Stimulated activated CD4-positive, alpha-beta T cell treated with anti-CD3 and anti-CD28 coated beads, Interleukin-4, amount 100 ng/mL, for 4 hours (primary cell): ENCODE data around the gene SSBP2.

Source experiments
- DNase-seq, 2 experiments: peaks; one replicate each; pipeline ENCODE4 v3.0.0-alpha.2; 2020

The SSBP2 gene

DNA sequence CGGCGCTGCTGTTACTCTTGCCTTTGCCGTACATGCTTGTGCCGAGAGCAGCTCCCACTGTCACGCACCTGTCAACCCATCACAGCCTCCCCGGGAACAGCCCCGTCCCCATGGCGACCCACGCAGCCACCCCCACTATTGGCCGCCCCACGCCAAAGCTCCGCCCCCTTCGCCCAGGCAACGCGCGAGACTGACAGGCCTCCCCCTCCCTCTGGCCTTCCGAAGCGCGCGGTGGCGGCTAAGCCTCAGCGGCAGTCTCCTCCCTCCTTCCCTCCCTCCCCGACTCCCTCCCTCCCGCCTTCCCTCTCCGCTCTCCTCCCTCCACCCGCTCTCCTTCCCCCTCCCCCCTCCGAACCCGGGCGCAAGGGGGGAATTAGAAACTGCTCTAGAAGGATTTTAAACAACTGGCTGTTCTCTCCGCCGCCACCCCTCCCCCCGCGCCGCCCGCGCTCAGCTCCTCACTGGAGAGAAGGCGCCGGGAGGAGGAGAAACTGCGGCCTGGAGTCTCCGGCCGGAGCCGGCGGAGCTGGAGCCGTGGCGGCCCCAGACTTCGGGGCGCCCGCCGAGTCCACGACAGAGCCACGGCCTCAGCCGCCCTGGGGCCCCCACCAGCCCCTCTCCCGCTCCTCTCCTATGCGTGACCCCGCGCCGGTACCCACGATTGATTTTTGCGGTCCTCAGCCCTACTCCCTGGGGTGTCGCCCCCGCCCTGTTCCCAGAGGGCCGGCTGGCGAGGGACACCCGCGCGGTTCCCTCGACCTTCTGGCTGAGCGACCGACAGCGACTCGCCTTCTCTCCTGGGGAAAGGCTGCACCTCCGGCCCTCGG is at the start of gene SSBP2:
TSS of gene SSBP2 (minus strand) at position 89 of the 827 bp plus-strand sequence. CDS start at position 34, 55 bp downstream.
- DNase-seq = peak; percentile 98 to 99

DNA sequence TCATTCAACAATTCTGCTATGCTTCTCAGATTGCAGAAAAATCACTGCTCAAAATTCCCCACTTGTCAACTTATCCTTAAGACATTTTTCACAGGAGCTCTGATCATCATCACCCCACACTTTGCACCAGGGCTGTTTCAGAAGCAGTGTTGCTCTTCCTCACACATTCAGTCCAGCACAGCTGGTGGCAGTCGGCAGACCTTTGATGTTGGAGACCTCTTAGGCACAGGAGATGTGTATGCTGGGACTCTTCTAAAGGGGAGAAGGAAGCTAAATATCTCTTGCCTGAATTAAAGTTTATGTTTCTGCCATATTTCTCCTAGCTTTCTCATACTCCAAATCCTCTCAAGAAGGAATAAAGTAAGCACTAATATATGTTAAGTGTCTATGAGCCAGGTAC is 44.8 kb upstream of the SSBP2 start:
- no peak for DNase-seq

DNA sequence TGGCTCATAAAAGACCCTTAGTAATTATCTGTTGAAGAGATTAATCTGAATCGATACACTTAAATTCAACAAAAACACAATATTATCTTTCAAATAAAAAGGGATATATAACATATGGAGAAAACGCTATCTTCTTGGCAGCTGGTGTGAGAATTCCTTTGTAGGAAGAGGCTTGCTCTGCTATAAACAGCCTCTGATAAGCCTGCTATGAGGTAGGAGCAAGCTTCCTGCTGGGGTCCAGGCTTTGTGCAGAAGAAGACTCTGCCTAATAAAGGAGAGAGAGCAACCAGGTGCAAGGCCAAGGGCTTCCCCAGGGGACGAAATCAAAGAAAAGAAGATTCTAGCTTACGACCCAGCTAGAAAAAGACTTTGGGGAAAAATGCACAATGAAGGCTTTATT is 43.3 kb upstream of the SSBP2 start:
- no peak for DNase-seq

DNA sequence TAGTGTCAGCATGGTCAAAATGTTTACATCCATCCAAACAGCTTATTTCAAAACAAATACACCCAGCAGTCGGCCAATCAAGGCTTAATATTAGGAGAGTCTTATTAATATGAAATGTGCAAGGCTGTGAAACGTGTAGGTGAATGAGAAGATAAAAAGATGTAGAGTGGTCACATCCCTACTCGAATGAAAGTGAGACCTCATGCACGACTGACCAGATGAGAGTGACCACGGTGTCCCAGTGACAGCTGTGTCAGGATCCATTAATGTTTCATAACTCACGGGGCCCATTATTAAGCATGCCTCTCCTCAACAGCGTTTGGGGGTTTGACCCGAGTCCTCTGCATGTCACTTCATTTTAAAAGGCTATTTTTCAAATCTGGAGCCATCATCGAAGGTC is 39.4 kb upstream of the SSBP2 start:
- DNase-seq = no peak

DNA sequence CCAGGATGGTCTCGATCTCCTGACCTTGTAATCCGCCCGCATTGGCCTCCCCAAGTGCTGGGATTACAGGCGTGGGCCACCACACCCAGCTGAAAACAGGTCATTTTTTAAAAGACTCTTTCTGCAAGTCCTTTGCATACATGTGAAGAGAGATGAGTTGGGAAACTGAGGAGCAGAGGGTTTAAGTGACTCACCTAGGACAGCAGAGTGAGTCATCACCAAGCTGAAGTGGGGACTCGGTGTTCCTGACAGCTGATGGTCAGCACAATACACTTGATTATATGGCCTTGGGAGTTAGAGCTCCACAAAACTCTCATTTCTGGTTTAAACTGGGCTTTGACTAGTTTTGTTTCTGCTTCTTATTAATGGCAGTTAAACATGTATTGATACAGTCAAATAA is 38.1 kb upstream of the SSBP2 start:
- no peak for DNase-seq

DNA sequence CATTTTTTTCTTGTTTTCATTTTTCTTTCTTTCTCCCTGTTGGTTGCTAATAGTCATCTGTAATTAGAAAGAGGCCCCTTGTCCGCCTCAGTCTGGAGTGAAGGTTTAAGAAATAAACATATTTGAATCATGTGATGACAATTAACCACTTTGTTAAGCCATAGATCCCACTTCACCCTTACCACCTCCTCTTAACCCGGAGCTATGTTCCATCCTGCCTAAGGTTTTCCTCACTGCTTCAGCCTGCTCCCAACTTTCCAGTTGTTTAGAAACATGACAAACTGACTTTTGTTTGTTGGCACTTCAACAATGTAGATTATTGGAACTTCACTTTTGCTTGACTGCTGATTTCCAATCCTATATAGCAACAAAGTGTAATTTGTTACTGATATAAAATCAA is 37.4 kb upstream of the SSBP2 start:
- no peak for DNase-seq

DNA sequence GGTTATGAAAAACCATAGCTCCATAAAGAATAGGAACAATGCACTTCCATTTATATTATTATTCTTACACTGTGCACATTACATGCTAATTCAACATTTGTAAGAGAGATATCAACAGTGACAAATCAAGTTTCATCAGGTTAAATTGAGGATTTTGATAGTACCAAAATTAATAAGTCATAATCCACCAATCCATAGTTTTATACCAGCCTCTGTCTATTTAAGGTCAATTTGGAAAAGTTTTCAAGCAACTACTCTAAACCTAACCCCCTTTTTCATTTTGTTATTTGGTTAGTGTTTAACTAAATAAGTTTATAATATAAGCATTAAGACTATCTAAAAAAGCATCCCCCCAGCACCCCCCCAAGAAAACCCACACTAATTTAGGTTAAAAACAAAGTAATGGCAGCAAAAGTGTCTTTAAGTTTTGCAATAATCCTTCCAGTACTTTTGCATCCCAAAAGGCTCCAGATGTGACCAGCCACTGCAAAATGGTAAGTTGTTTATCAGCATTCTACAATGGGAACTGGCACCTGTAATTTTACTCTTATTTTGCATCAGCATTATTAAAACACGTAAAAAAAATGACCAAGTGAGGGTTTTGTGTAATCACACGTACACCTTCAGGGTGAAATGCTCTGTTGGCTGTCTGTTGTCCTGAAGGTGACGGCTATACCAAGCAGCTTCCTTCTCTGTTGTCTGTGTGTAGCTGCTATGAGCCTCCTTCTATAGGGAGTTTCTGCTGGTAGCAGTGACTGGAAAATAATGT is 36.8 kb upstream of the SSBP2 start:
- no peak for DNase-seq

DNA sequence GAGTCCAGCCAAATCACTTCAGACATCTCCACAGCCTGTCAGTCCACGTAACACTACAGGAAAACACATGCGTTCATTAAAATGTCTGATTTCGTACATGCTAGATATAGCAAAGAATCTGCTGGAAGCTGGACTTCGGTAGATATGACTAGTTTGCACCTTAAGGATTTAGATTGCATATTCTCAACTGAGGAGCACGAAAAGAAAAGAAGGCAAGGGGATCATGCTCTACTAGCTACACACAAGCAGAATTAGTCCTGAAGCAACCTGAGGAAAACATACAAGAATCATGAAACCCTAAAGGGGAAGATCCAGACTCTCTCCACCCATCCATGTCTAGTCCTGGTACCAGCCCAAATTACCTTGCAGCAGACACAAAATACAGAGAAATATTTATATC is 36.1 kb upstream of the SSBP2 start:
- DNase-seq = no peak

DNA sequence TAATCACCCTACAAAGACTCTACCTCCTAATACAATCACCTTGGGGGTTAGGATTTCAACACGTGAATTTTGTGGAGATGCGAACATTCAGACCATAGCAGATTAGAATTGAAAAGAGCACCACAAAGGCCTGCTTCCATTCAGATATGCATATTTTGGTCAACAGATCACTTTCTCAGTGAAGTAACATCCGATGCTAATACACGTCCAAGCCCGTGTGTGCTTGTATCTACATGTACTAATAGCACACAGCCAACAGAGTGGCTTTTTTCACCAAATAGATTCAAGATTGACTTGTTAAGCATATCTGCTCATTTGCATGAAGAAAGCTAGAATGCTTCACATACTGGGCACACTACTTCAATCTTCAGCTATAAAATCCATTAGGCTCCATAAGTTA is 35.6 kb upstream of the SSBP2 start:
- DNase-seq = no peak

DNA sequence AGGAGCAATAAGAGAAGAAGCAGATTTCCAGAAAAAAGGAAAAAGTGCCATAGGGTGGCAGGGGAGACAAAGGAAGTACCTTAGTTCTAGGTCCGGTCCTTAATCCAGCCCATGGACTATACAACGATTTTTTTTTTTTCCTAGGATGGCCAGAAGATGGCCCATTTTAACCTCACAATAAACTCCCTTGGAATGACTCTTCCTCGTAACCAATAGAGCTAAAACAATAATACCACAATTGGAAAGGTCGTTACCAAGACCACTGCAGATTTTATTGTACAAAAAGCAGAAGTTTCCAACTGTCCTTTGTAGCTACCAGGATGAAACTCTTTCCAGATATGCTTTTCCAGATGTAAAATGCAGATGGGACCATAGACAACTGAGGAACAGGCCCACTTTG is 34.4 kb upstream of the SSBP2 start:
- DNase-seq = no peak

DNA sequence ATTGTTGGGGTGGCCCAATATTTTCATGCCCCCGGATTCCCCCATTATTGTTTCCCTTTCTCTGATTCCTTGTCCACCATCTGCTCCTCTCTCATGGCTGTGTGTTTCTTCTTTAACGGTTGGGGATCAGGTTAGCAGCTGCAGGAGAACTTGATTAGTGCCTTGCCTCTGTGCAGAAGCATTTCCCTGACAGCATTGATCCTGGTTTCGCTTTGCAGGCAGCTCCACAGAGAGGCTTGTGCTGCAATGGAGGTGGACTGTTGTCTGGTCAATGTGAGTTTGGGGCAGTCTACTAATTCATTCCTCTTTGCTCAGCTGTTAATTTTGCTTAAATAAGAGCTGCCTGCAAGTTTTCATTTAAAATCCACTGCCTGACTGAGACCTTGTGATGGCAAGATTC is 32.5 kb upstream of the SSBP2 start:
- no peak for DNase-seq

DNA sequence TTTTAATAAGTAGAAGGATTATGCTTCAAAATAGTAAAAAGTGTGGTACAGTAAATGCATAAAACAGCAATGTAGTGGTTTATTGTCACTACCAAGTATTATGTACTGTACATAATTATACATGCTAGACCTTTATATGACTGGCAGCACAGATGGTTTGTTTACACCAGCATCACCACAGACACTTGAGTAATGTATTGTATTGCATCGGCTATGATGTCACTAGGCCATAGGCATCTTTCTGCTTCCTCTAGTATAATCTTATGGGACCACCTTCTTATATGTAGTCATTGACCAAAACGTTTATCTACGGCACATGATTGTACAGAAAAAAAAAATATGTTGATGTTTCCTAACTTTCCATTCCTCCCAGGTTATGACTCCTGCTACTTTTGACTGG is 31.9 kb upstream of the SSBP2 start:
- no peak for DNase-seq

DNA sequence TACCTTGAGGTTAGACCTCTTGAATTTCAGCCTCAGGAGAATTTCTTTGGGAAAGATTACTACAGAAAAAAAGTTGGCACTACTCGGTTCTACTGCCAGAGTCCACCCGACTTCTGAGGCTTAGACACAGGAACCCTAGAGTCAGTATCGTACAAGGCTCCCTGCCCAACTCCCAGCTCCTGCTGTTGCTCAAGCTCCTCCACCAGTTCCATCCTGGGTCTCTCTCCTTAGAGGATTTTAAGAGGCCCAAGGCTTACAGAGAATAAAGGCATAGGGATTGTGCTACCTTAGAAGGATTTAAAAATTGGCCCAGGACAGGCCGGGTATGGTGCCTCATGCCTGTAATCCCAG is 29.0 kb upstream of the SSBP2 start:
- DNase-seq = no peak

DNA sequence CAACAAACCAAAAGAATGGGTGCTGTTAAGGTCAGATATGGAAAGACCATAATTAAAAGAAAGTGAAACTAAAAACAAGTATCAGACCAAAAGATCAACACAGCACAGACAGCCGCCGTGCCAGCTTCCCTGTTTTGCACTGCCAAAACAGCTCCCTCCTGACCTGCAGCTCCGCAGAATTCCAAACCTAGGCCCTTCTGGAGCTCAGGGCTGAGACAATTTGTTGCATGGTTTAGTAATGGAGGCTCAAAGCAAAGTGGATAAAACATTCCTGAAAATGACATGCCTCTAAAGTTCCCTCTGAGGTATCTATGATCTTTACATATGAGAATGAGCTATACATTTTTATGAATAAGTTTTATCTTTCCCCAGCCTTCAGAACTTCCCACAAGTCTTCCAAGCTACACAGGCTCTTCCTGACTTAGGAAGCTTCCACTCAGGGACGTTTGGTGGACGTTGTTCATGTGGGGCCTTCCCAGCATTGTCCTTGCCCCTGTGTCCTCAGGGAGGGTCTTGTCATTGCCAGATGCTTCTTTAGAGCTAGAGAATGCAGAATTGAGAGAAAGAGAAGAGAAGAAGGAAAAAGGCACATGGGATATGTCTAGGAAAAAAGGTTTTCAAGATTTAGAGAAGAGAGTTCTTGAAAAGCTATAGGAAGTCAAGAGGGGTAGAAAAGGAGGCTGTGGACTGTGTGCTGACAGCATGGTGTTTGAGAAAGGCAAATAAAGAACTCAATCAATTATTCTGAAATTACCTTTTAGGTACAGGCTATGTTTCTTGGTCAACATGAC is 28.4 kb upstream of the SSBP2 start:
- DNase-seq = peak; percentile 17 to 26

DNA sequence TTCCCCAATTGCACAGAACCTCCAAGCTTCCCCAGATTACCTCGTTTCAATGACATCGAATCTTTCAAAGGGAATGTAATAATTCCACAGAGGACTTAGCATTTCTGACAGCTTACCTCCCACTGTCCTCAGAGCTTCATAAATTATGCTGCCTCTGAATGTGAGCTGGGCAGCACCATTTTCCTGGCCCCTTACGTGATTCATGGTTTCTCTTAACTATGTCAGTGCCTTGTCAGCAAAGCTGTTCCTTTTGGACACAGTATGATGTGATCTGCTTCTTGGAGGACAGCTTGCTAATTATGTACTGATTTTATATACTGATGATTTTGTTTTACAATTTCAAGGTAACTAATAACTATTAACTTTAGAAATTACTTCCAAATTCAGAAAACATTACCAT is 27.7 kb upstream of the SSBP2 start:
- no peak for DNase-seq

DNA sequence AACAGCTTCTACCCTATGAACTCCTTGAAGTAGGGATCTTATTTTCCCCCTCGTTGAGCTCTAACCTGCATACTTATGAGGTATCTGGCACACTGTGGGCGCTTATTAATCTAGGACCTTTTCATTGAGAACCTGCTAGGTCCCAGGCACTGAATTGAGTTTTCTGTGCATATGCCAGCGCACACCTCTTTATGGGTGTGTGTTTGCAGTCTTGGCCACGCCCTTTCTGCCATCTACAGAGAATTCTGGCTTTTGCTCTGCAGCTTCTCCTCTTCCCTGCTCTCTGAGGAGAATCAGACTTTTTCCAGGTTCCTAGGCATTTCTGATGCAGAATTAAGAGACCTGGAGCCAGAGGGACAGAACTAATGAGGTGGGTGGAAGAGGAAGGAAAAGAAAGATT is 25.4 kb upstream of the SSBP2 start:
- DNase-seq = no peak

DNA sequence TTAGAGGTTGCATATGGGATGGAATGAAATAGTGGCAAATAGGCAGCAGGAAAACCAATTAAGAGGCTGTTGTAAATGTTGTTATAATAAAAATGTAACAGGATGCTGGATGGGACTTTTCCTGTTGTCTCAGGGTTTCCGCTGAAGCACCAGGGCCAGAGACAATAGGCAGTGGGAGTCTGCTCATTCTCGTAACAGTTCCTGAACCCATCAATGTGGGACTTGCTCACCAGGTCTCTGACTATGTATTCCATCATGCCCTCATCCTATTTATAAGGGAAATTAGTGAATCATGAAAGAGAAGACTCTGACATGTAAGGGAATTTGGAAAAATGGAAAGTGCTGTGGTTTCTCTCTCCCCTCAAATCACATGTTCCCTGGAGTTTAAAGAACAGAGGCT is 23.5 kb upstream of the SSBP2 start:
- no peak for DNase-seq

DNA sequence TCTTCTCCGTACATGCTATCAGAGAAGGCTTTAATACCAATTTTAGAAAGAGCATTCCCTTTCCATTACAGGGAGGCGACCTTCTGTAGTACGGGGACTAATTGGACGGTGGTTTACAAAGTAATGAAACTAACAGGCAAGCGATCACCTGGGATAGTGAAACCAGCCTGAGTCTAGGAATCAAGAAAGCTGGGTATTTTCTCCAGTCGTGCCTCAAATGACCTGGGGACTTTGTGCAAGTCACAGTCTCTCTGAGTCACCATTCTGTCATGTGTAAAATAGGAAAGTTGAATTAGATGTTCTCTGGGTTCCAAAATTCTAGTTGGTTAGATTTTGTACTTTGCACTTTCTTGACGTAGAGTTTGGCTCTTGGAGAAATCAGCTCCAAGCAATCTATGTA is 22.7 kb upstream of the SSBP2 start:
- DNase-seq = no peak

DNA sequence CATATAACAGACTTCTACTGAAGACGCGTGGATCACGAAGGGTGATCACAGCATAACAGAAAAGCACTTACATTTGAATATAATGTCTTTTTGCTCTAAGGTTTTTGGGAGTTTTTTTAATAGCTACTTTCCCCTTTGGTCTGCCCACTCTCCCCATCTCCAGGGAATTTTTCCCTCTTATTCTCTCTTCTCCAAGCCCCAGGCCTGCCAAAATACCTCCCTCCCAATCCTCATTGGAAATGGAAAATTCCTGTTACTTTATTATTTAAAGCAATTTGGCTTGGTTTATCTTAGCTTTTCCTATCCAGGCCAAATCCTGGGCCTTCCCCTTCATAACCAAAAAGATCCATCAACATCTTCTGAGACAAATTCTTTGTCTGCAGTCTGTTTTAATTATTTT is 22.3 kb upstream of the SSBP2 start:
- no peak for DNase-seq

DNA sequence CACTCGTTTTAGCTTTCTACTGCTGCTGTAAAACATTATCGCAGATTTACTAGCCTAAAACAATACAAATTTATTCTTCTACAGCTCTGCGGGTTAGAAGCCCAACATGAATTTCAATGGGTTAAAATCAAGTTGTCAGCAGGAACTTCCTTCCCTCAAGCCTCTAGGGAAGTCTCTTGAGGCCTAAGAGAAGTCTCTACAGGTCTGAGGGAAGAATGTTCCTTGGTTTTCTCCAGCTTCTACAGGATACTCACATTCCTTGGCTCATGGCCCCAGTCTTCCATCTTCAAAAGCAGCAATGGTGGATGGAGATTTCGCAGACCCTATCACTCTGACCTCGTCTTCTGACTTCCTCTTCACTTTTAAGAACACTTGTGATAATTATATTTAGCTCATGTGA is 21.6 kb upstream of the SSBP2 start:
- no peak for DNase-seq

DNA sequence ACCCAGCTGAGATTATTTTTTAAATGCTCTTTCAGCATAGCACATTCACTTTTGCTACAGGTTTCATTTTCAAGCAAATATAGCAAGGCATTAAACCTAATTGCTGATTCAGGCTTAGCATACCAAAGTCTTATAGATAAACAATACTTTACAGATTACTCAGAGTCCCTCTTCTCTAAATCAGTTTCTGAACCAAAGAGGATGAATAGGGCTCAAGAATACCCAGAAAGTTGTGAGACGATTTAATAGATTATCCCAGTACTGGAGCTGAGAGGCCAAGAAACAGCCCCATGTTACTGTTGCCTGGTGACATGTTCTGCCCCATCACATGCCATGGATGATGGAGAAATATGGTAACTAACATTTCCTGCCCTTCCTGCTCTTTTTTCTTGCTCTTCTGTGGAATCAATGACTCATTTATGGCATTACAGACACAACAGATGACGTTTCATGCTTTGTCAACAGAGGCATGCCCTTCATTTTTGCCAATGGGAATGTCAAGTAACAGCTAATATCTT is 18.1 kb upstream of the SSBP2 start:
- DNase-seq = no peak

DNA sequence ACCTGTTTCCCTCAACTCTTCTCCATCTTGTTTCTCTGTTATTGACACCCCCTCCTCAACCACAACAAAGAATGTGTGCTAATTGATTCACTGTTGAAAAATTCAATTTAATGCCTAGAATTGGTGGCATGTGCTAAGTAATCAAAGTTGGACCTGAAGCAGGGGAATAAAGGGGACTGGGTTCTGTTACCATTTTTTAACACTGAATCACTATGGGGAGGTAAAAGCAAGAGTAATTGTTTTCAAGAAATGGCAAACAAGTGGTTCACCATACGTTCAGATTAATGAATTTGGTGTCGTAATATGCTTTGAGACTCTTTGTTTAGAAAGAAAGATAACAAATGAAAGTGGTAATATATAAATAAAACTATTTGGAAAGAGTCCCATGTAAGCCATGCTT is 17.0 kb upstream of the SSBP2 start:
- DNase-seq = no peak

DNA sequence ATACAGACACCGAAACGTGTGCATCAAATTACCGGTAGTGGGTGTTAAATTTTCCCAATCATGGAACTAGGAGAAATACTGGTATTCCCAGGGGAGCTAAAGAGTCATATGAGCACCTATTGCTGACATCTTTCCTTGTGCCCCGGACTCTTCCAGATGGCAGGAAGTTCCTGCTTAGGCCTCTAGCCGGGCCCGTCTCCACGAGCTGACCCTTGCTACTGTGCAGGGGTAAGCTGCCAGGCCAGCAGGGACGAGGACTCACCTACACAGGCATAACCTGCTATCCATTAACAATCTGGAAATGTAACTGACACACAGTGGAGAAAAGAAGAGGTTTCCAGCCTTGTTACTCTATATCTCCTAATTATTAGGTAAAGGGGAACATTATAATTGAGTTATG is 16.2 kb upstream of the SSBP2 start:
- DNase-seq = no peak

DNA sequence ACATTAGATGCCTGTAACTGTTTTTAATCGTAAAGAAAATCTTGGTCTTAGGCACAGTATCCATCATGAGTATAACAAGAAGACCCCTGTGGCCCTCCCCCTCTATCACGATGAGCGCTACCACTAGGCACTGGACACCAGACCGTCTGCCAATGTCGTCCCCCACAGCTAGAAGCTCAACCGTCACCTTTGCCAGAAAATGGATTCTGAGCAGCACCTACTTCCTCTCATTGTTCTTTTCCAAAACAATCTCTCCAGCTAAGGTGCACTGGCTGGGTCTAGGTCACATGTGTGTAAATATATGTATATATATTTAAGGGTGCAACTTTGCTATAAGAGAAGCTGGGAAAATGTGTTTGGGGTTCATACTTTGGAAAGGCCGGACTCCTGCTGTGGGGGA is 15.7 kb upstream of the SSBP2 start:
- DNase-seq = no peak
